Omental fat pad (tissue), 4 donors: ENCODE results near the gene GHR. TPM values are rescaled to one million over a fixed set of nuclear protein-coding genes. Genes with fewer than 3 reads are reported as not detected.
"Not testable (repeated sequence)": the region's sequence is repeated elsewhere in the genome, so short reads cannot be mapped to it uniquely, and the experiment has no call there.

Source experiments
- ATAC-seq: fragments of 150-250 bp; one replicate; pipeline ENCODE4 v1.9.1; 2016; ENCODE audit warnings: mild to moderate bottlenecking, moderate library complexity; ENCODE audit not compliant: low FRiP score
- DNase-seq: peaks from one replicate; pipeline ENCODE4 v3.0.0-alpha.2; 2019; ENCODE audit warnings: low spot score
- CTCF ChIP-seq, 3 donors: fragments of 450-650 bp; IDR thresholded peaks; one replicate each; pipeline ENCODE4 v1.5.1; 2016 to 2017; ENCODE audit warnings: antibody characterized with exemption in 3 of 3, mild to moderate bottlenecking in 3 of 3, moderate library complexity in 2 of 3
- total RNA-seq, 4 donors: library from RNA; depleted of rRNA; stranded (reverse); fragments of >200 nt; gene quantifications; one replicate each; pipeline ENCODE4 v1.1.0, GENCODE V29; 2016

GHR gene
- total RNA-seq, 4 donors from 2014 or later, result 83.2 to 226 (median 133) TPM

DNA sequence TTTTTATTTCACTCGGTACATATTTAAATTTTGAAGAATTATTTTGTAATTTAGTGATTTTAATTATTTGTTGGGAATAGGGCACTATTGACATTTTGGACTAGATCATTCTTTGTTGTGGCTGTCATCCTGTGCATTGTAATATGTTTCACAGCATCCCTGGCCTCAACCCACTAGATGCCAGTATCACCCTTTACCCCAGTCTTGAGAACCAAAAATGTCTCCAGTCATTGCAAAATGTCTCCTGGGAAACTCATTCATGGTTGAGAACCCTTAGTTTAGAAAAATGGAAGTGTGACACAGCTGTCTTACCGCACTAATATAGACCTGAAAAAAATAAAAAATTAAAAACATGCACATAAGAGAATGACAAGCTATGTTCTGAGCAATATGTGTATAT is 245.0 kb downstream of the GHR start:
- DNase-seq (no peak), ATAC-seq (no peak)
- no peak for TF ChIP-seq CTCF (IDR thresholded peaks at IDR 0.05)

DNA sequence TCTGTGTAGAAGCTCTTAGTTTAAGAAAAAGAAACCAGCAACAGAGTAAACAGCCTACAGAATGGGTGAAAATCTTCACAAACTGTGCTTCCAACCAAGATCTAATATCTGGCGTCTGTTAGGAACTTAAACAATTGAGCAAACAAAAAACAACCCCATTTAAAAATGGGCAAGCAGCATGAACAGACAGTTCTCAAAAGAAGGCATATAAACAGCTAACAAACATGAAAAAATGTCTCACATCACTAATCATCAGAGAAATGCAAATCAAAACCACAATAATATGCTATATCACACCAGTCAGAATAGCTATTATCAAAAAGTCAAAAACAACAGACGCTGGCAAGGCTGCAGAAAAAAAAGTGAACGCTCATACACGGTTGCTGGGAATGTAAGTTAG is 249.7 kb downstream of the GHR start:
- no peak for TF ChIP-seq CTCF (IDR thresholded peaks at IDR 0.05)
- DNase-seq (no peak), ATAC-seq (no peak)

DNA sequence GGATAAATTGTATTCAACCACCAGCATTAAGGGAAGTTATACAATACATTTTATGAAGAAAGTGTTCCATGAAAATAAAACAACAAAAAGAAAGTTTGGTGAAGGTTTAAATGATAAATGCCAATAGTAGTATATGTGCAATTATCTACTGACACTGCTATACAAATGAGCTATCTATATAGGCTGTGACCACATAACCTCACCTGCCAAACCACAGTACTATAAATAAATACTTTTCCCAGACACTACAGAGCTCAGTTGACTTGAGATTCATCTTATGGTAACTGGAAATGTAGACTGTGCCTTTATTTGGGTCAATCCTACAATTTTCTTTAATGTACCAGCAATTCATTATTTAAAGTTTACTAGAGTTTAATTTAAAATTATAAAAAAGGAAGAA is 252.4 kb downstream of the GHR start:
- ATAC-seq, result no peak
- DNase-seq, result no peak
- no peak for TF ChIP-seq CTCF (IDR thresholded peaks at IDR 0.05)

DNA sequence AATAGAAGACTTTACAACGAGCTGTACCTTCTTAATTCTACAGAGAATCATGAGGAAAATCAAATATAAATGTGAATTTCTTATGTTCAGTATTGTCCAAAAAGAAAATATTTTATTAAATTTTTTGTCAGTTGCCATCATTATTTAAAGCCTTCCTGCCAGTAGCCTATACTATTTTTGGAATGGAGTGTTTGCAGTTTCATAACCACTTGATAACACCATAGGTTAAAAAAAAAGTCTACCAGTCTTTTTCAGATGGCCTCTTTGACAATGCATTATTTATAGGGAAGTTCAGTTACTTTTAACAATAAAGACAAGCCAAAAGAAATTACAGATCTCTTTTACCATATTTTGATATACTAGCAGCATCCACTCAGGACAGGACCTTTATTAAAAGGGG is 253.1 kb downstream of the GHR start:
- DNase-seq, result no peak
- TF ChIP-seq CTCF (IDR thresholded peaks at IDR 0.05), result no peak
- ATAC-seq, result no peak

GRCh38 chr5:42677156-42677842 is 254.1 kb downstream of the GHR start:
- no peak for TF ChIP-seq CTCF (IDR thresholded peaks at IDR 0.05)
- DNase-seq (no peak), ATAC-seq (no peak)

- no peak for TF ChIP-seq CTCF (IDR thresholded peaks at IDR 0.05)
These were observed 256.8 kb downstream of the GHR start for GRCh38 chr5:42680046-42680445.

DNA sequence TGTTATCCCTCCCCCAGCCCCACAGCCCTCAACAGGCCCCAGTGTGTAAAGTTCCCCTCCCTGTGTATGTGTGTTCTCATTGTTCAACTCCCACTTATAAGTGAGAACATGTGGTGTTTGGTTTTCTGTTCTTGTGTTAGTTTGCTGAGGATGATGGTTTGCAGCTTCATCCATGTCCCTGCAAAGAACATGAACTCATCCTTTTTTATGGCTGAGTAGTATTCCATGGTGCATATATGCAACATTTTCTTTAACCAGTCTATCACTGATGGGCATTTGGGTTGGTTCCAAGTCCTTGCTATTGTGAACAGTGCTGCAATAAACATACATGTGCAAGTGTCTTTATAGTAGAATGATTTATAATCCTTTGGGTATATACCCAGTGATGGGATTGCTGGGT is 261.8 kb downstream of the GHR start:
- ATAC-seq, DNase-seq: not testable (repeated sequence)

More at GRCh38 chr5:42680046-42680445, 256.8 kb downstream of the GHR start:
- DNase-seq (no peak), ATAC-seq (no peak)
